Ishikawa (cell line): ENCODE measurements around the gene MSX2.

ENCODE experiments used
- CEBPB ChIP-seq: IDR thresholded peaks from 2 replicates; pipeline ENCODE4 v1.6.1; 2012
- CREB1 ChIP-seq: IDR thresholded peaks from 2 replicates; pipeline ENCODE4 v1.6.1; 2012; ENCODE audit warnings: low read depth
- EGR1 ChIP-seq: IDR thresholded peaks from 2 replicates; pipeline ENCODE4 v1.6.1; 2012
- EP300 ChIP-seq: IDR thresholded peaks from 2 replicates; pipeline ENCODE4 v1.6.1; 2012; ENCODE audit warnings: borderline replicate concordance
- FOXM1 ChIP-seq: IDR thresholded peaks from 2 replicates; pipeline ENCODE4 v1.6.1; 2012; ENCODE audit warnings: low read depth, borderline replicate concordance
- RAD21 ChIP-seq: IDR thresholded peaks from 2 replicates; pipeline ENCODE4 v1.6.1; 2012; ENCODE audit warnings: low read depth
- TAF1 ChIP-seq: IDR thresholded peaks from 2 replicates; pipeline ENCODE4 v1.6.1; 2012; ENCODE audit warnings: low read depth, mild to moderate bottlenecking
- TCF12 ChIP-seq: IDR thresholded peaks from 2 replicates; pipeline ENCODE4 v1.6.1; 2012; ENCODE audit warnings: low read depth
- TEAD4 ChIP-seq: IDR thresholded peaks from 2 replicates; pipeline ENCODE4 v1.6.1; 2012
- YY1 ChIP-seq: IDR thresholded peaks from 2 replicates; pipeline ENCODE4 v1.6.1; 2012; ENCODE audit warnings: low read depth
- ZBTB7A ChIP-seq: IDR thresholded peaks from 2 replicates; pipeline ENCODE4 v1.6.1; 2012; ENCODE audit warnings: low read depth
- TF ChIP-seq, protein P1 (sequence below): IDR thresholded peaks from 2 replicates; pipeline ENCODE4 v1.6.1; 2012; ENCODE audit warnings: low read depth, mild to moderate bottlenecking
- TF ChIP-seq, protein P2 (sequence below): IDR thresholded peaks from 2 replicates; pipeline ENCODE4 v1.6.1; 2012
- TF ChIP-seq, protein P3 (sequence below): IDR thresholded peaks from 2 replicates; pipeline ENCODE4 v1.6.1; 2012

DNA sequence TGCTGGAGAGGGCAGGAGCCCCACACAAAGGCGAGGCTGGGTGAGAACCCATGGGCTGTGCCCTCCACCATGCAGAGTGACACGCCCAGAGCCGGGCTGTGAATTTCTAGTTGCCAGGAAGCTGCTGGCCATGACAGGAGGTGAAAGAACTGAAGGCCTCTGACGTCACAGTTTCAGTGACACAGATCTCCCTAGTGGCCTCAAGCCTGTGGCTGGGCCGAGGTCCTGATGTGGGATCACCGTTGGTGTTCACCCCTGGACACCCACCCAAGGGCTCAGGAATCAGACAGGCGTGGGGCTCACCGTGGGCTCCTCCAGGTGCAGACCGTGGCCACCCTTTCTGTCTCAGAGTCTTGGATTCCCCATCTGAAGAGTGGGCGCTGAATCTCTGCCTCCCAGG is 39.9 kb downstream of the MSX2 start:
- no peak for TF ChIP-seq EP300
- TF ChIP-seq, protein P1, sequence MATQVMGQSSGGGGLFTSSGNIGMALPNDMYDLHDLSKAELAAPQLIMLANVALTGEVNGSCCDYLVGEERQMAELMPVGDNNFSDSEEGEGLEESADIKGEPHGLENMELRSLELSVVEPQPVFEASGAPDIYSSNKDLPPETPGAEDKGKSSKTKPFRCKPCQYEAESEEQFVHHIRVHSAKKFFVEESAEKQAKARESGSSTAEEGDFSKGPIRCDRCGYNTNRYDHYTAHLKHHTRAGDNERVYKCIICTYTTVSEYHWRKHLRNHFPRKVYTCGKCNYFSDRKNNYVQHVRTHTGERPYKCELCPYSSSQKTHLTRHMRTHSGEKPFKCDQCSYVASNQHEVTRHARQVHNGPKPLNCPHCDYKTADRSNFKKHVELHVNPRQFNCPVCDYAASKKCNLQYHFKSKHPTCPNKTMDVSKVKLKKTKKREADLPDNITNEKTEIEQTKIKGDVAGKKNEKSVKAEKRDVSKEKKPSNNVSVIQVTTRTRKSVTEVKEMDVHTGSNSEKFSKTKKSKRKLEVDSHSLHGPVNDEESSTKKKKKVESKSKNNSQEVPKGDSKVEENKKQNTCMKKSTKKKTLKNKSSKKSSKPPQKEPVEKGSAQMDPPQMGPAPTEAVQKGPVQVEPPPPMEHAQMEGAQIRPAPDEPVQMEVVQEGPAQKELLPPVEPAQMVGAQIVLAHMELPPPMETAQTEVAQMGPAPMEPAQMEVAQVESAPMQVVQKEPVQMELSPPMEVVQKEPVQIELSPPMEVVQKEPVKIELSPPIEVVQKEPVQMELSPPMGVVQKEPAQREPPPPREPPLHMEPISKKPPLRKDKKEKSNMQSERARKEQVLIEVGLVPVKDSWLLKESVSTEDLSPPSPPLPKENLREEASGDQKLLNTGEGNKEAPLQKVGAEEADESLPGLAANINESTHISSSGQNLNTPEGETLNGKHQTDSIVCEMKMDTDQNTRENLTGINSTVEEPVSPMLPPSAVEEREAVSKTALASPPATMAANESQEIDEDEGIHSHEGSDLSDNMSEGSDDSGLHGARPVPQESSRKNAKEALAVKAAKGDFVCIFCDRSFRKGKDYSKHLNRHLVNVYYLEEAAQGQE: no peak
- TF ChIP-seq RAD21: no peak
- TF ChIP-seq CREB1: no peak
- TF ChIP-seq, protein P2, sequence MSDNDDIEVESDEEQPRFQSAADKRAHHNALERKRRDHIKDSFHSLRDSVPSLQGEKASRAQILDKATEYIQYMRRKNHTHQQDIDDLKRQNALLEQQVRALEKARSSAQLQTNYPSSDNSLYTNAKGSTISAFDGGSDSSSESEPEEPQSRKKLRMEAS: no peak
- no peak for TF ChIP-seq CEBPB
- no peak for TF ChIP-seq TAF1
- TF ChIP-seq TCF12: no peak
- no peak for TF ChIP-seq ZBTB7A
- TF ChIP-seq YY1: no peak
- TF ChIP-seq TEAD4: no peak
- no peak for TF ChIP-seq EGR1
- no peak for TF ChIP-seq FOXM1
- TF ChIP-seq, protein P3, sequence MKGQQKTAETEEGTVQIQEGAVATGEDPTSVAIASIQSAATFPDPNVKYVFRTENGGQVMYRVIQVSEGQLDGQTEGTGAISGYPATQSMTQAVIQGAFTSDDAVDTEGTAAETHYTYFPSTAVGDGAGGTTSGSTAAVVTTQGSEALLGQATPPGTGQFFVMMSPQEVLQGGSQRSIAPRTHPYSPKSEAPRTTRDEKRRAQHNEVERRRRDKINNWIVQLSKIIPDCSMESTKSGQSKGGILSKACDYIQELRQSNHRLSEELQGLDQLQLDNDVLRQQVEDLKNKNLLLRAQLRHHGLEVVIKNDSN: no peak
